Measurements from ENCODE around the gene CTCFL. TPM values are rescaled to one million over a fixed set of nuclear protein-coding genes. Genes with fewer than 3 reads are reported as not detected.
A peak's percentile ranks its signal among the peaks of the same experiment; 100 is the strongest.

The CTCFL gene, protein sequence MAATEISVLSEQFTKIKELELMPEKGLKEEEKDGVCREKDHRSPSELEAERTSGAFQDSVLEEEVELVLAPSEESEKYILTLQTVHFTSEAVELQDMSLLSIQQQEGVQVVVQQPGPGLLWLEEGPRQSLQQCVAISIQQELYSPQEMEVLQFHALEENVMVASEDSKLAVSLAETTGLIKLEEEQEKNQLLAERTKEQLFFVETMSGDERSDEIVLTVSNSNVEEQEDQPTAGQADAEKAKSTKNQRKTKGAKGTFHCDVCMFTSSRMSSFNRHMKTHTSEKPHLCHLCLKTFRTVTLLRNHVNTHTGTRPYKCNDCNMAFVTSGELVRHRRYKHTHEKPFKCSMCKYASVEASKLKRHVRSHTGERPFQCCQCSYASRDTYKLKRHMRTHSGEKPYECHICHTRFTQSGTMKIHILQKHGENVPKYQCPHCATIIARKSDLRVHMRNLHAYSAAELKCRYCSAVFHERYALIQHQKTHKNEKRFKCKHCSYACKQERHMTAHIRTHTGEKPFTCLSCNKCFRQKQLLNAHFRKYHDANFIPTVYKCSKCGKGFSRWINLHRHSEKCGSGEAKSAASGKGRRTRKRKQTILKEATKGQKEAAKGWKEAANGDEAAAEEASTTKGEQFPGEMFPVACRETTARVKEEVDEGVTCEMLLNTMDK
- total RNA-seq = not detected
- polyA plus RNA-seq = not detected
- long read RNA-seq, donor 1 = 0 reads
- long read RNA-seq, donor 2 = 0 reads

DNA sequence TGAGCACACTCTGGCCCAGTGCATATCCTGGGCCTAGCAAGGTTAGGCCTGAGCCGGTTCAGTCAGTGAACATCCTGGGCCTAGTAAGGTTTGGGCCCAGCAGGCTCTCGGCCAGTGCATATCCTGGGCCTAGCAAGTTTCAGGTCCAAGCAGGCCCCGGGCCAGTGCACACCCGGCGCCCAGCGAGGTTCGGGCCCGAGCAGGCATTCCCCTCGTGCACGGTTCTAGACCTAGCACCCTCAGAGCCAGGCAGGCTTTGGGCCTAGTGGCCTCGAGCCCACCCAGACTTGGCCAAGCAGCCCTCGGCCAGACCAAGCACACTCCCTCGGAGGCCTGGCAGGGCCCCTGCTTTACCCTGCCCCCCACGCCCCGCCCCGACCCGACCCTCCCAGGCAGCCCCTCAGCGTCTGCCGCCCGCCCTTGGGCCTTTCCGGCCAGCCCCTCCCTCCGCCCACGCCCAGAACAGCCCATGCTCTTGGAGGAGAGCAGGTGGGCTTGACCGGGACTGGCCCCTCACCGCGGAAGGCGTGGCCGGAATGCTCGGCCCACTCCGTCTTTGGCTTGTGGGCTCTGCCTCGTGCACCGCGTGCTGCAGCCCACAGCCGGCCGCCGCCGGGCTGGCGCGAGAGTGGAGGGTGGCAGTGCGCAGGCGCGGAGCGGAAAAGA, at the start of gene CTCFL:
Gene CTCFL (minus strand): TSS at position 630 of the 666 bp plus-strand sequence. CDS start 935 bp downstream, outside the sequence.
- DNase-seq = no peak
- ATAC-seq (ENCODE audit: low FRiP score) = no peak
- Histone ChIP-seq H3K27me3 (ENCODE audit: control insufficient read depth in 1 of 2, insufficient read depth in 2 of 2, low read length in 1 of 2) (no peaks in the 10 kb centered on the region), H3K27ac (ENCODE audit: low read depth in 1 of 2, low read length in 2 of 2) (no peak within 1 kb of the TSS), H3K9me3 (ENCODE audit: control insufficient read depth, low read length) (no peaks in the 10 kb centered on the region), H3K4me1 (ENCODE audit: control insufficient read depth in 1 of 2, insufficient read depth in 2 of 2, low read length in 2 of 2) (no peaks in the 10 kb centered on the region), H3K36me3 (ENCODE audit: control insufficient read depth in 1 of 2, insufficient read depth in 2 of 2, low read length in 1 of 2) (no peaks in the 10 kb centered on the region), H3K4me3 (ENCODE audit: low read length in 2 of 2) (no peak within 1 kb of the TSS)
- WGBS, 2 donors = 88 to 91% methylated on average over 43 of the region's 43 CpGs
- intact Hi-C loops (cut with DNase I) = no loop called here

DNA sequence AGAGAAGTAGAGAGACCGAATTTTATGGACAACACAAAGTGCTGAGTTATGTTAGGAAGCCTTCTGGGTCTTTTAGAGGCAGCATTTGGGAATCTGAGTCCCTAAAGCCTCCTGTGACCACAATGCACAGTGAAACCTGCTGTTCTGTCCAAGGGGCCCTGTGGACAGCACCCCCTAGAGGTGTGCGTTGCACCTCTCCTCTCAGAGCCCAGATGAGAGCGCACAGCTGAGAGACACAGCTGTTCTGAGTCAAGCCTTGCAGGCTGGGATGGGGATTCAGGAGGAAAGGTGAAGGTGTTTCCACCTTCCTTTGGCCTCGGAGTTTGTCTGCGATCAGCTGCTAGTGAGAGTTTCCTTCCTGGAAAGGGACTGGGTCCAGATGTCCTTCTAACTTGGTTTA, 49.0 kb upstream of the CTCFL start:
- H3K4me3 ChIP-seq (ENCODE audit: low read length in 2 of 2) = no peak overlapping the region
- no peaks in the 10 kb centered on the region for H3K9me3 ChIP-seq (ENCODE audit: control insufficient read depth, low read length)
- H3K27ac ChIP-seq (ENCODE audit: low read depth in 1 of 2, low read length in 2 of 2) = no peak overlapping the region
- H3K36me3 ChIP-seq (ENCODE audit: control insufficient read depth in 1 of 2, insufficient read depth in 2 of 2, low read length in 1 of 2) = no peaks in the 10 kb centered on the region
- WGBS, 2 donors = 69 to 80% methylated on average over 5 of the region's 5 CpGs
- H3K27me3 ChIP-seq (ENCODE audit: control insufficient read depth in 1 of 2, insufficient read depth in 2 of 2, low read length in 1 of 2) = no peaks in the 10 kb centered on the region
- H3K4me1 ChIP-seq (ENCODE audit: control insufficient read depth in 1 of 2, insufficient read depth in 2 of 2, low read length in 2 of 2) = no peaks in the 10 kb centered on the region
- intact Hi-C loops (cut with DNase I) = no loop called here
- ATAC-seq (ENCODE audit: low FRiP score) (no peak), DNase-seq (no peak)

DNA sequence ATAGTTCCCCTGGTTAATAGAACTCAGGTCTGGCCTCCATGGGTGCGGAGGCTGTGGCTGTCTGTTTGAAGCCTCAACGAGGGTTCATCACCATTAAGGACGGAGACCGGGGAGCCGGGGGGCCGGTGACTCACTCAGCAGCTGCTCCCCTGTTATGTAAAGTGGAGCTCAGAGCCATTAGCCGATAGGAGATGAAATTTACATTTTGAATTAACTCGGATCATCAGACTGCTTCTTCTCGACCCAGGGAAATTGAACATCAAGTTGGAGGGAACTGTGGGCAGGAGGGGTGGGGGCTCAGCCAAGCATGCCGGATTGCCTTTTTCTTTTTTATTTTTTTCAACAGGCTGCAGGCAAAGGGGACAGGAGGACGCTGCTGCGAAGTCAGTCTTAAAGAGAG, 48.3 kb upstream of the CTCFL start:
- Histone ChIP-seq H3K4me1 (ENCODE audit: control insufficient read depth in 1 of 2, insufficient read depth in 2 of 2, low read length in 2 of 2) (no peaks in the 10 kb centered on the region), H3K4me3 (ENCODE audit: low read length in 2 of 2) (no peak overlapping the region), H3K36me3 (ENCODE audit: control insufficient read depth in 1 of 2, insufficient read depth in 2 of 2, low read length in 1 of 2) (no peaks in the 10 kb centered on the region), H3K27ac (ENCODE audit: low read depth in 1 of 2, low read length in 2 of 2) (no peak overlapping the region), H3K27me3 (ENCODE audit: control insufficient read depth in 1 of 2, insufficient read depth in 2 of 2, low read length in 1 of 2) (no peaks in the 10 kb centered on the region), H3K9me3 (ENCODE audit: control insufficient read depth, low read length) (no peaks in the 10 kb centered on the region)
- 66 to 67% methylated on average over 12 of the region's 12 CpGs for WGBS, 2 donors
- peak in 1 of 2 donors; percentile 56 for DNase-seq
- intact Hi-C loops (cut with DNase I) = no loop called here
- ATAC-seq (ENCODE audit: low FRiP score) = no peak

DNA sequence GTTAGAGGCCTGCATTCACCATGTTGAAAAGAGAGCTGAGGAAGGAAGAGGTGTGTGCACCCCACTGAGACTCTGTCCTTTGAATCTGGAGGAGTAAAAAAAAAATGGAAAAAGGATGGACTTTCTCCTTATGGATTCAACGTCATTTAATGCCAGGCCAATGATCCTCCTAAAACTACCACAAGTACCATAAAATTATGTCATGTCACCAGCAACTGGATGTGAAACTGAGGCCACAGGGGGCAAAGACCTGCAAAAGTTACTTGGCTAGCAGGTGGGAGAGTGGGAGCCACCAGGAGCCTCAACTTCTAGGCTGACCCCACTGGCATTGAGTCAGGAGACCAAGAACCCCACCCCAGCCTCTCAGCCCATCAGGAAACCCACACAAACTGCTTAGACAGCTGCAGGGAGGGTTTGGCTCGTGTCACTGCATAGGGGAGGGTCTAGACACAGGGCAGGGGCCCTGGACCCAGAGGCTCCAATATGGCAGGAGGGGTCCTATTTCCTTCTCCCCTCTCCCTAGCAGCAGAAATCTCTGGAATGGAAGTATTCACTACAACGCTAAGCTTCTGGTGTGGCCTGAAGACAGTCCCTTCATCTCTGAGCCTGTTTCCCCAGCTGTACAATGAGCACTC, 47.0 kb upstream of the CTCFL start:
- ATAC-seq (ENCODE audit: low FRiP score) = no peak
- Histone ChIP-seq H3K4me3 (ENCODE audit: low read length in 2 of 2) (no peak overlapping the region), H3K36me3 (ENCODE audit: control insufficient read depth in 1 of 2, insufficient read depth in 2 of 2, low read length in 1 of 2) (no peaks in the 10 kb centered on the region), H3K4me1 (ENCODE audit: control insufficient read depth in 1 of 2, insufficient read depth in 2 of 2, low read length in 2 of 2) (no peaks in the 10 kb centered on the region), H3K27me3 (ENCODE audit: control insufficient read depth in 1 of 2, insufficient read depth in 2 of 2, low read length in 1 of 2) (no peaks in the 10 kb centered on the region), H3K27ac (ENCODE audit: low read depth in 1 of 2, low read length in 2 of 2) (no peak overlapping the region), H3K9me3 (ENCODE audit: control insufficient read depth, low read length) (no peaks in the 10 kb centered on the region)
- intact Hi-C loops (cut with DNase I) = no loop called here
- no peak for DNase-seq
- 88 to 93% methylated on average over 3 of the region's 3 CpGs for WGBS, 2 donors

DNA sequence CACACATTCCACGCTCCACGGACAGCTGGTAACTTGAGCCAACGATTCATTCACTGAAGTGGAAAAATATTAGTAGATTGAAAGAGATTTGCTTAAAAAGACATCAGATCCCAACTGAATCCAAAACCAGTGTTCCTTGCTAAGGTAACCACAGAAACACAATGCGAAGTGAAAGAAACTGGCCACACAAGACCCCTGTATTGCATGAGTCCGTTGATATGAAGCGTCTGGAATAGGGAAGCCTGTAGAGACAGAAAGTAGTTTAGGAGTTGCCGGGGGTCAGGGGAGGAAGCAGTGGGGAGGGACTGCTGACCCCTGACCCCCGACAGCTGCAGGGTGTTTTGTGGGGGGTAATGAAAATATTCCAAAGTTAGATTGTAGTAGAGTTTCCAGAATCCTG, 46.0 kb upstream of the CTCFL start:
- H3K4me3 ChIP-seq (ENCODE audit: low read length in 2 of 2) = no peak overlapping the region

DNA sequence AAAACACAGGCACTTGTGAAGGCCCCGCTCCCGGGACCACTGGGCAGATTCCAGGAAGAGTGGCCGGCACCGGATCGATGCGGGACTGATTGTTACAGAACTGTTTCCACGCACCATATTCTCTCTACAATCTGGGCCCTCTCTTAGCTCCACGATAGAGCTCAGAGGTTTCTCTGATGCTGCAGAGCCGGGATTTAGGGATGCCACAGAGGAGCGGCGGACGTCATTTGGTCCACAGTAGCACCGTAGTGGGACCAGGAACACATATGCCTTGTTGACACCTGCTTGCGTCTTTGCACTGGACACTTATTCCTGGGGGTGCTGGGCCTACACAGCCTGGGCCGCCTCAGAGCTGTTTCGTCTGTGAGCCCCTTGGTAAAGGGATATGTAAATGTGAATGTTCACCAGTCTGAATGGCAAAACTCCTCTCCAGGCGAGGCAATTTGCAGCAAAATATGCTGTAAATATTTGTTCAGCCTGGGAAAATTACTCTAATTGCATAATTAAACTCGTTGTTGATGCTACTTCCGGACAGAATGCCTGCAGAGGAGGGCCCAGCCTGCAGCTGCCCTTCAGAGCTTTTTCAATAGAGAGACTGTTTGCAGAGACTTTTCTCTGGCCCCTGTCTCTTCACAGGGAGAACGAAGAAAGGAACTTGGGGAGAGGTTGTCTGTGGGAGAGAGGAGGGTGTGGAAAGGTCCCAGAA, 45.4 kb upstream of the CTCFL start:
- H3K9me3 ChIP-seq (ENCODE audit: control insufficient read depth, low read length) = no peaks in the 10 kb centered on the region
- no peak overlapping the region for H3K4me3 ChIP-seq (ENCODE audit: low read length in 2 of 2)
- intact Hi-C loops (cut with DNase I) = no loop called here
- no peaks in the 10 kb centered on the region for H3K27me3 ChIP-seq (ENCODE audit: control insufficient read depth in 1 of 2, insufficient read depth in 2 of 2, low read length in 1 of 2)
- DNase-seq = peak in 1 of 2 donors; percentile 41
- no peak for ATAC-seq (ENCODE audit: low FRiP score)
- WGBS, 2 donors = 84% methylated on average over 20 of the region's 20 CpGs
- no peaks in the 10 kb centered on the region for H3K4me1 ChIP-seq (ENCODE audit: control insufficient read depth in 1 of 2, insufficient read depth in 2 of 2, low read length in 2 of 2)
- no peaks in the 10 kb centered on the region for H3K36me3 ChIP-seq (ENCODE audit: control insufficient read depth in 1 of 2, insufficient read depth in 2 of 2, low read length in 1 of 2)
- H3K27ac ChIP-seq (ENCODE audit: low read depth in 1 of 2, low read length in 2 of 2) = no peak overlapping the region

More for the DNA sequence above, 46.0 kb upstream of the CTCFL start:
- Histone ChIP-seq H3K4me1 (ENCODE audit: control insufficient read depth in 1 of 2, insufficient read depth in 2 of 2, low read length in 2 of 2) (no peaks in the 10 kb centered on the region), H3K27ac (ENCODE audit: low read depth in 1 of 2, low read length in 2 of 2) (no peak overlapping the region), H3K27me3 (ENCODE audit: control insufficient read depth in 1 of 2, insufficient read depth in 2 of 2, low read length in 1 of 2) (no peaks in the 10 kb centered on the region), H3K9me3 (ENCODE audit: control insufficient read depth, low read length) (no peaks in the 10 kb centered on the region), H3K36me3 (ENCODE audit: control insufficient read depth in 1 of 2, insufficient read depth in 2 of 2, low read length in 1 of 2) (no peaks in the 10 kb centered on the region)
- intact Hi-C loops (cut with DNase I) = no loop called here
- 69 to 71% methylated on average over 8 of the region's 8 CpGs for WGBS, 2 donors
- ATAC-seq (ENCODE audit: low FRiP score) (no peak), DNase-seq (no peak)

DNA sequence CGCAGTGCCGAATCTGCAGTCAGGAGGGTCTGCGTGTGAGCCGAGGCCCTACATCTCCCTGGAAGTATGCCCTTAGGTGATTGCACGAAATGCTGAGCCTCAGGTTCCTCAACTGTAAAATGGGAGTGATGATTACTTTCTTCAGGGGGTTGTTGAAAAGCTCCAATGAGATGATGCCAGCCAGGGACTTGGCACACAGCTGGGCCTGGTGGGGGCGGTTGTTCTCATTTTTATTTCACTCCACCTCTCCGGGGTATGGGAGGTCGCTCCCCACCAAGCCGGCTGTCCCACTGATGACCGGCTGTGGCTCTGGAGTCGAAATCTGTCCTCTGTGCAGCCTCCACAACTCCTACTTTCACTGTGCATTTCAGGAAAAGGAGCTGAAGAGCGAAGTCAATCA, 44.0 kb upstream of the CTCFL start:
- no peak for DNase-seq
- Histone ChIP-seq H3K9me3 (ENCODE audit: control insufficient read depth, low read length) (no peaks in the 10 kb centered on the region), H3K27me3 (ENCODE audit: control insufficient read depth in 1 of 2, insufficient read depth in 2 of 2, low read length in 1 of 2) (no peaks in the 10 kb centered on the region)

More for the DNA sequence above, 44.0 kb upstream of the CTCFL start:
- intact Hi-C loops (cut with DNase I) = no loop called here
- WGBS, 2 donors = 92 to 93% methylated on average over 12 of the region's 12 CpGs
- H3K27ac ChIP-seq (ENCODE audit: low read depth in 1 of 2, low read length in 2 of 2) = no peak overlapping the region
- no peak for ATAC-seq (ENCODE audit: low FRiP score)
- H3K36me3 ChIP-seq (ENCODE audit: control insufficient read depth in 1 of 2, insufficient read depth in 2 of 2, low read length in 1 of 2) = no peaks in the 10 kb centered on the region
- H3K4me1 ChIP-seq (ENCODE audit: control insufficient read depth in 1 of 2, insufficient read depth in 2 of 2, low read length in 2 of 2) = no peaks in the 10 kb centered on the region
- H3K4me3 ChIP-seq (ENCODE audit: low read length in 2 of 2) = no peak overlapping the region
